Mesothelial cell of epicardium (in vitro differentiated cells): ENCODE results near the gene CDT1. TPM values are rescaled to one million over a fixed set of nuclear protein-coding genes. Genes with fewer than 3 reads are reported as not detected.

Experiments used
- DNase-seq, 2 experiments: peaks; one replicate each; pipeline ENCODE4 v3.0.0; 2021; ENCODE audit warnings: low spot score in 2 of 2; ENCODE audit not compliant: unreplicated experiment in 2 of 2
- H3K27ac Mint-ChIP-seq: 2 replicates; pipeline ENCODE4 v1.8.0; 2021; ENCODE audit warnings: mixed read lengths
- H3K27me3 Mint-ChIP-seq: 2 replicates; pipeline ENCODE4 v1.8.0; 2021; ENCODE audit warnings: low read depth, mixed read lengths
- H3K36me3 Mint-ChIP-seq: 2 replicates; pipeline ENCODE4 v1.8.0; 2021; ENCODE audit warnings: mixed read lengths
- H3K4me1 Mint-ChIP-seq: 2 replicates; pipeline ENCODE4 v1.8.0; 2021; ENCODE audit warnings: mixed read lengths
- H3K4me3 Mint-ChIP-seq: 2 replicates; pipeline ENCODE4 v1.8.0; 2021; ENCODE audit warnings: mild to moderate bottlenecking, moderate library complexity, mixed read lengths
- H3K9me3 Mint-ChIP-seq: 2 replicates; pipeline ENCODE4 v1.8.0; 2021; ENCODE audit warnings: mixed read lengths
- CTCF ChIP-seq: fragments of 200-600 bp; sonication (generic); IDR thresholded peaks from one replicate; pipeline ENCODE4 v1.5.0; 2021; ENCODE audit warnings: antibody characterized with exemption; ENCODE audit not compliant: unreplicated experiment
- total RNA-seq: library from RNA; stranded (reverse); gene quantifications from 3 replicates; pipeline ENCODE4 v1.2.1, GENCODE V29; 2021

The CDT1 gene
- total RNA-seq, 1 donor from 2014 or later, result 15.9 TPM

GRCh38 chr16:88761830-88762229 is 41.8 kb upstream of the CDT1 start:
- Mint-ChIP-seq H3K27ac (no peak overlapping the region), H3K4me3 (no peak overlapping the region), H3K9me3 (no peaks in the 10 kb centered on the region), H3K36me3 (no peaks in the 10 kb centered on the region), H3K27me3 (no peaks in the 10 kb centered on the region), H3K4me1 (peaks cover 57% of the 10 kb centered on the region)
- TF ChIP-seq CTCF, result no peak
- no peak for DNase-seq

- H3K36me3 Mint-ChIP-seq, result no peaks in the 10 kb centered on the region
- no peak overlapping the region for H3K4me3 Mint-ChIP-seq
- no peak for TF ChIP-seq CTCF
- H3K27ac Mint-ChIP-seq, result peak overlapping the region; percentile 98
- no peaks in the 10 kb centered on the region for H3K27me3 Mint-ChIP-seq
- H3K4me1 Mint-ChIP-seq, result peaks cover 62% of the 10 kb centered on the region
- no peak for DNase-seq
- H3K9me3 Mint-ChIP-seq, result no peaks in the 10 kb centered on the region
Measured at GRCh38 chr16:88762258-88762870, 41.2 kb upstream of the CDT1 start.

GRCh38 chr16:88762941-88763340 is 40.6 kb upstream of the CDT1 start:
- peaks cover 67% of the 10 kb centered on the region for H3K4me1 Mint-ChIP-seq
- H3K4me3 Mint-ChIP-seq, result no peak overlapping the region
- H3K27ac Mint-ChIP-seq, result peak overlapping the region; percentile 98
- TF ChIP-seq CTCF, result no peak
- no peaks in the 10 kb centered on the region for H3K27me3 Mint-ChIP-seq
- no peak for DNase-seq
- no peaks in the 10 kb centered on the region for H3K36me3 Mint-ChIP-seq
- H3K9me3 Mint-ChIP-seq, result no peaks in the 10 kb centered on the region

- no peak for DNase-seq
- no peaks in the 10 kb centered on the region for H3K9me3 Mint-ChIP-seq
- TF ChIP-seq CTCF, result no peak
- peaks cover 71% of the 10 kb centered on the region for H3K4me1 Mint-ChIP-seq
- no peaks in the 10 kb centered on the region for H3K27me3 Mint-ChIP-seq
- peak overlapping the region; percentile 98 for H3K27ac Mint-ChIP-seq
- H3K4me3 Mint-ChIP-seq, result no peak overlapping the region
- no peaks in the 10 kb centered on the region for H3K36me3 Mint-ChIP-seq
Measured at GRCh38 chr16:88763502-88764053, 40.0 kb upstream of the CDT1 start.

- H3K36me3 Mint-ChIP-seq, result no peaks in the 10 kb centered on the region
- no peak for DNase-seq
- no peaks in the 10 kb centered on the region for H3K9me3 Mint-ChIP-seq
- peak overlapping the region; percentile 98 for H3K27ac Mint-ChIP-seq
- peaks cover 71% of the 10 kb centered on the region for H3K4me1 Mint-ChIP-seq
- no peak overlapping the region for H3K4me3 Mint-ChIP-seq
- TF ChIP-seq CTCF, result no peak
- no peaks in the 10 kb centered on the region for H3K27me3 Mint-ChIP-seq
Measured at GRCh38 chr16:88764080-88764479, 39.5 kb upstream of the CDT1 start.
